Measurements from ENCODE around the gene LAMA2. TPM values are rescaled to one million over a fixed set of nuclear protein-coding genes. Genes with fewer than 3 reads are reported as not detected.

Gene LAMA2
- total and polyA plus RNA-seq, 2 donors (not counting 3 experiments of a cell fraction or from before 2014, with no cell fraction given): 0.51 to 0.75 TPM

GRCh38 chr6:129211626-129212025, 328.7 kb downstream of the LAMA2 start:
- Histone ChIP-seq H3K4me1 (ENCODE audit: control insufficient read depth, extremely low read depth, insufficient read depth, low read length) (no peaks in the 10 kb centered on the region), H4K20me1 (replicated peaks; ENCODE audit: control insufficient read depth, extremely low read depth, insufficient read depth, low read length) (no peaks in the 10 kb centered on the region), H3K79me2 (ENCODE audit: control insufficient read depth, insufficient read depth, low read length) (no peaks in the 10 kb centered on the region), H3K36me3 (ENCODE audit: control insufficient read depth in 2 of 2, extremely low read depth in 1 of 2, insufficient read depth in 2 of 2, low read length in 2 of 2) (no peaks in the 10 kb centered on the region), H3K9ac (replicated peaks; ENCODE audit: extremely low read depth, insufficient read depth, low read length) (no peak overlapping the region), H3K27ac (ENCODE audit: insufficient read depth, low read depth, low read length) (no peak overlapping the region), H3K4me3 (replicated peaks in 1 of 3; ENCODE audit: insufficient read depth in 1 of 3, low read depth in 1 of 3, low read length in 3 of 3) (no peak overlapping the region), H3K4me2 (ENCODE audit: insufficient read depth, low read length) (no peak overlapping the region), H3K27me3 (ENCODE audit: control insufficient read depth in 2 of 2, insufficient read depth in 2 of 2, low read length in 2 of 2) (peaks cover 0 to 11% of the 10 kb centered on the region in 2 experiments), H3K9me3 (replicated peaks; ENCODE audit: control insufficient read depth, insufficient read depth, low read length) (no peaks in the 10 kb centered on the region), H3K9me1 (replicated peaks; ENCODE audit: control insufficient read depth, extremely low read depth, insufficient read depth, low read length) (no peaks in the 10 kb centered on the region), H2AFZ (ENCODE audit: low read depth, low read length) (no peak overlapping the region)
- no peak for TF ChIP-seq CTCF (IDR thresholded peaks at IDR 0.05; ENCODE audit: extremely low read depth in 1 of 2, insufficient read depth in 1 of 2, low read depth in 1 of 2, low read length in 2 of 2)
- no peak for TF ChIP-seq POLR2AphosphoS5 (IDR thresholded peaks at IDR 0.05; ENCODE audit: insufficient read depth, low read depth, low read length)
- no peak for TF ChIP-seq EZH2 (IDR thresholded peaks at IDR 0.05; ENCODE audit: borderline replicate concordance, low read depth, low read length, severe bottlenecking)
- TF ChIP-seq JUN (IDR thresholded peaks at IDR 0.05; ENCODE audit: borderline replicate concordance, insufficient read depth, insufficient read length, low read depth): no peak
- no peak for TF ChIP-seq MYC (IDR thresholded peaks at IDR 0.05; ENCODE audit: low read depth, low read length)
- TF ChIP-seq GATA2 (IDR thresholded peaks at IDR 0.05; ENCODE audit: insufficient read depth, insufficient read length, low read depth, low read length): no peak
- TF ChIP-seq MAX (IDR thresholded peaks at IDR 0.05; ENCODE audit: insufficient read depth, insufficient read length): no peak
- no peak for TF ChIP-seq FOS (IDR thresholded peaks at IDR 0.05; ENCODE audit: borderline replicate concordance, insufficient read depth, low read length)
- no peak for TF ChIP-seq POLR2A (IDR thresholded peaks at IDR 0.05; ENCODE audit: low read depth, low read length)
- intact Hi-C loops (cut with micrococcal nuclease): no loop called here
- POLR2A ChIA-PET: no interaction called here
- CTCF ChIA-PET: interaction anchor here (0.9 to 1.2 kb wide), 3 partner anchors 41 to 159 kb away, joined by 3 to 5 read pairs (median 3); no protein-coding TSS in a partner anchor
- BruUV-seq (replicated peaks): no TSS peak
- dilution Hi-C loops (cut with MboI; ENCODE audit: extremely low pct_ligation_motif_present, low sequenced_read_pairs): no loop called here
- no peak for FAIRE-seq
- DNase-seq (ENCODE audit: low read depth, low spot score): no peak

Measured in endothelial cell of umbilical vein (primary cell).